ENCODE data around the gene MYH13. TPM values are rescaled to one million over a fixed set of nuclear protein-coding genes. Genes with fewer than 3 reads are reported as not detected.

Gene MYH13
- total RNA-seq, 2 donors from 2014 or later: 0.11 TPM; not detected in 1

DNA sequence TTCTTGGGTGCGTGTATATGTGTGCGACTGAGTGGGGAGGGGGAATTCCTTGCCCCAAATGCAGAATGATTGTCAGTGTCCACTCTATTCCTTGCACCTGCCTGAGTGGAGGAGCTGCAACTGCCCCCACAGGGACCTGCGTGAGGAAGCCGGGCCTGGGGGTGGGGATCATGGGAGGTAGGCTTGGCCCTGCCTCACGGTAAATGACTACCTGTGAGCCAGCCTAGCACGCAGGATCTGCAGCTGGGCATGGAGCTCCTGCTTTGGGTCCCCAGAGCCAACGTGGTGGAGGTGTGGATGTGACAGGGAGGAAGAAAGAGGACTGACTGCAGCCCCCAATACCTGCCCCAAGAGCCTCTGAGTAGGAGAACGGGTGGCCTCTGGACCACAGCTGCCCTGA lies 97.4 kb downstream of the MYH13 start:
- no peak for DNase-seq
- Histone ChIP-seq H3K9ac (ENCODE audit: low read depth in 2 of 2, low read length in 2 of 2) (no peak overlapping the region), H3K4me1 (no peaks in the 10 kb centered on the region), H3K27me3 (no peaks in the 10 kb centered on the region), H3K4me3 (no peak overlapping the region), H3K36me3 (no peaks in the 10 kb centered on the region), H3K27ac (no peak overlapping the region), H3K9me3 (no peaks in the 10 kb centered on the region)
- TF ChIP-seq, protein P1, sequence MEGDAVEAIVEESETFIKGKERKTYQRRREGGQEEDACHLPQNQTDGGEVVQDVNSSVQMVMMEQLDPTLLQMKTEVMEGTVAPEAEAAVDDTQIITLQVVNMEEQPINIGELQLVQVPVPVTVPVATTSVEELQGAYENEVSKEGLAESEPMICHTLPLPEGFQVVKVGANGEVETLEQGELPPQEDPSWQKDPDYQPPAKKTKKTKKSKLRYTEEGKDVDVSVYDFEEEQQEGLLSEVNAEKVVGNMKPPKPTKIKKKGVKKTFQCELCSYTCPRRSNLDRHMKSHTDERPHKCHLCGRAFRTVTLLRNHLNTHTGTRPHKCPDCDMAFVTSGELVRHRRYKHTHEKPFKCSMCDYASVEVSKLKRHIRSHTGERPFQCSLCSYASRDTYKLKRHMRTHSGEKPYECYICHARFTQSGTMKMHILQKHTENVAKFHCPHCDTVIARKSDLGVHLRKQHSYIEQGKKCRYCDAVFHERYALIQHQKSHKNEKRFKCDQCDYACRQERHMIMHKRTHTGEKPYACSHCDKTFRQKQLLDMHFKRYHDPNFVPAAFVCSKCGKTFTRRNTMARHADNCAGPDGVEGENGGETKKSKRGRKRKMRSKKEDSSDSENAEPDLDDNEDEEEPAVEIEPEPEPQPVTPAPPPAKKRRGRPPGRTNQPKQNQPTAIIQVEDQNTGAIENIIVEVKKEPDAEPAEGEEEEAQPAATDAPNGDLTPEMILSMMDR (IDR thresholded peaks at IDR 0.05): no peak
- intact Hi-C loops (cut with DNase I): no loop called here

DNA sequence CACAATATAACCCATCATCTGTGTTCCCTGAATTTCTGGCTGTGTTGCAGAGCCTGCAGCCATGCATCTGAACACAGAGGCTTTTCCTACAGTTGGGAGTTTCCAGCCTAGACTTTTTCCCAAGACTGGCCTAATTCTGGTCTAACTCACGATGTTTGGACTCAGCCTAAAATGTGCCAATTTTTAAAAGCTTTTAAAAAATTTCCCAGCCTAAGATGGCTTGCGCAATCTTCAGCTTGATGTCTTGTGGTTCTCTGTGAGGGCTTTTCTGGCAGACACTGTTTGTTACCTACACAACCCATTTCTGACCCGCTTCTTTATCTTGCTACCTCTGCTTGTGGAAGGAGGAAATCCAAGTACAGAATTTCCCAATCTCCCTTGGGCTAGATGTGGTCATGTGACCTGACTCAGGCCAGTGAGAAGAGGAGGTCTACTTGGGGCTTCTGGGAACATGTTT lies 101.7 kb downstream of the MYH13 start:
- no peaks in the 10 kb centered on the region for H3K9me3 ChIP-seq
- TF ChIP-seq, protein P1 (IDR thresholded peaks at IDR 0.05): no peak
- H3K4me1 ChIP-seq: no peaks in the 10 kb centered on the region
- H3K27ac ChIP-seq: no peak overlapping the region
- no peak for DNase-seq
- no peak overlapping the region for H3K9ac ChIP-seq (ENCODE audit: low read depth in 2 of 2, low read length in 2 of 2)
- H3K27me3 ChIP-seq: no peaks in the 10 kb centered on the region
- intact Hi-C loops (cut with DNase I): no loop called here
- no peaks in the 10 kb centered on the region for H3K36me3 ChIP-seq
- no peak overlapping the region for H3K4me3 ChIP-seq

DNA sequence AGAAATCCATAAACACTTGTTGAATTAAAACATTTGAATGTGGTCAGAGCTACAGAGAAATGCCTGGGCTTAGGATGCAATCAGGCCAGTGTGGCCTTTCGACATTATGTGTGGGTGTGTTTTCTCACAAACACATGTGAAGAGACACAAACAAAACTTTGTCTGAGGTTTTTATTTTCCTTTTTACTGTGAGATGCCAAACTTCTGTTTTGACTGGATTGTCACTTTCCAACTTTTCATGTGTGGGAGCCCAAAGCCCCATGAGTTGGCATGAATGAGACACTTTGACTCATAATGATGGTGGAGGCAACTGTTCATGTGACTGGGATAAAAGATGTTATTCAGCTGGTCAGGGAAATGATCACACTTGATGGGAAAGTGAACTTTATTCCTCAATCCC lies 102.5 kb downstream of the MYH13 start:
- Histone ChIP-seq H3K27me3 (no peaks in the 10 kb centered on the region), H3K9me3 (no peaks in the 10 kb centered on the region), H3K9ac (ENCODE audit: low read depth in 2 of 2, low read length in 2 of 2) (no peak overlapping the region), H3K36me3 (no peaks in the 10 kb centered on the region), H3K4me3 (no peak overlapping the region), H3K27ac (no peak overlapping the region), H3K4me1 (no peaks in the 10 kb centered on the region)
- no peak for DNase-seq
- TF ChIP-seq, protein P1 (IDR thresholded peaks at IDR 0.05): no peak
- intact Hi-C loops (cut with DNase I): no loop called here

DNA sequence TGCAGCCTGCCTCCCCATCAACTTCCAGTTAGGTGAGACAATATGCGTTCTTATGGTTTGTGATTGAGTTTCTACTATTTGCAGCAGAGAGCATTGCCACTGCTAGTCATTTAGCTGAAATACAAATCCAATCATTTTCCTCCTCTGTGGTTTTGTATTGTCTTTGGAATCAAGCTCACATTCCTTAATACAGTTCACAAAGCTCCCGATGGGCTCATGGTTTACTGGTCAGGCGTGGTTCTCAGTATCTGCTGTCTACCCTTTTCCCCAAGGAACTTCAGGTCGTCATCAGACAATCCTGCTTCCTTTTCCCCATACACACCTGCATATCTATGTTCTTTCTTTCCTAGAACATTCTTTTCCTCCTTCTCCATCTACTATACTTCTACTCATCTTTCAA lies 104.8 kb downstream of the MYH13 start:
- Histone ChIP-seq H3K9me3 (no peaks in the 10 kb centered on the region), H3K4me3 (no peak overlapping the region), H3K36me3 (no peaks in the 10 kb centered on the region), H3K27ac (no peak overlapping the region), H3K4me1 (no peaks in the 10 kb centered on the region), H3K9ac (ENCODE audit: low read depth in 2 of 2, low read length in 2 of 2) (no peak overlapping the region), H3K27me3 (no peaks in the 10 kb centered on the region)
- intact Hi-C loops (cut with DNase I): no loop called here
- DNase-seq: no peak
- TF ChIP-seq, protein P1 (IDR thresholded peaks at IDR 0.05): no peak

DNA sequence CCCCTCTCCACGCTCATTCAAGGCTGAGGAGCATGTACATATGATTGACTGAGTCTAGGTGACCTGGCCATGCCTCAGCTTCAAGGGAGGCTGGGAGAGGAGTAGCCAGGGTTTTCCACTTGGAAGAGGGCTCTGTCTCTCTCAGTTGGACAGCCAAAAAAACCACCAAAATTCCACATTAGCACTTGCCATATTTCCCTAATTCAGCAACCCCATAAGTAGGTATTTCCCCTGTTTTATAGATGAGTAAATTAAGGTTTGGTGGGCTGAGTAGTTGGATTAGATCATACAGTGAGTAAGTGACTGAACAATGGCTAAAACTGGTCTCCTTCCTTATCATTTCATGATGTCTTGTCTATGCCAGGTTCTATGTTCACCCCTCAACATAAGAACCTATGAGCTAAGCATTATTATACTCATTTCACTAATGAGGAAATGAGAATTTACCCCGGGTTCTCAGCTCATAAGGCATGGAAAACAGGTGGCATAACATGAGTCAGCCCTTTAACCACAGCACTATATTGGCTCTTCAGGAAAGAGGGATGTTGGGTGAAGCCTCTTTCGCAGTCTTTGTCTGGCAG lies 106.4 kb downstream of the MYH13 start:
- H3K27me3 ChIP-seq: no peaks in the 10 kb centered on the region
- H3K9ac ChIP-seq (ENCODE audit: low read depth in 2 of 2, low read length in 2 of 2): no peak overlapping the region
- H3K4me1 ChIP-seq: no peaks in the 10 kb centered on the region
- TF ChIP-seq, protein P1 (IDR thresholded peaks at IDR 0.05): no peak
- H3K27ac ChIP-seq: no peak overlapping the region
- DNase-seq: no peak
- intact Hi-C loops (cut with DNase I): no loop called here
- no peaks in the 10 kb centered on the region for H3K9me3 ChIP-seq
- H3K4me3 ChIP-seq: no peak overlapping the region
- H3K36me3 ChIP-seq: no peaks in the 10 kb centered on the region
